K562 (cell line): ENCODE measurements around the gene RANBP3. TPM values are rescaled to one million over a fixed set of nuclear protein-coding genes. Genes with fewer than 3 reads are reported as not detected.

Experiments
- ATF3 ChIP-seq, 2 experiments: fragments of 450-650 bp in 1 of 2; sonication (generic) in 1 of 2; formaldehyde crosslinking in 1 of 2; IDR thresholded peaks in 1 of 2; conservative IDR thresholded peaks in 1 of 2; 2 replicates each; pipeline versions ENCODE4 v1.6.1 to v1.8.1; 2016 to 2023; ENCODE audit warnings: mild to moderate bottlenecking in 2 of 2, moderate library complexity in 2 of 2, inconsistent platforms in 1 of 2, missing genetic modification reagents in 1 of 2
- ATF4 ChIP-seq: fragments of 450-650 bp; formaldehyde crosslinking; IDR thresholded peaks from 2 replicates; pipeline ENCODE4 v1.4.0; 2022; ENCODE audit warnings: mild to moderate bottlenecking, moderate library complexity
- CBX8 ChIP-seq: fragments of 200-600 bp; sonication (generic); IDR thresholded peaks from 2 replicates; pipeline ENCODE4 v1.6.1; 2012; ENCODE audit warnings: borderline replicate concordance, mixed run types, low read depth, mild to moderate bottlenecking, moderate library complexity, mixed read lengths, low read length, control low read depth, inconsistent platforms; ENCODE audit not compliant: poor library complexity, severe bottlenecking; ENCODE audit errors: extremely low read depth
- CEBPB ChIP-seq: fragments of 450-650 bp; IDR thresholded peaks from 2 replicates; pipeline ENCODE4 v1.6.1; 2016; ENCODE audit warnings: missing genetic modification characterization, missing compliant biosample characterization
- CSDE1 ChIP-seq, 2 experiments: fragments of 450-650 bp; IDR thresholded peaks; 2 replicates each; pipeline ENCODE4 v1.6.1; 2016; ENCODE audit warnings: mild to moderate bottlenecking in 1 of 2
- MGA ChIP-seq: fragments of 450-650 bp; IDR thresholded peaks from 2 replicates; pipeline ENCODE4 v1.6.1; 2016; ENCODE audit warnings: mild to moderate bottlenecking, moderate library complexity
- NCOA1 ChIP-seq: fragments of 450-650 bp; IDR thresholded peaks from 2 replicates; pipeline ENCODE4 v1.6.1; 2016; ENCODE audit warnings: low read depth
- SPI1 ChIP-seq: IDR thresholded peaks from 2 replicates; pipeline ENCODE4 v1.6.1; 2011; ENCODE audit warnings: low read depth, low read length, control low read depth, borderline replicate concordance
- ZBTB9 ChIP-seq: fragments of 450-650 bp; formaldehyde crosslinking; IDR thresholded peaks from 2 replicates; pipeline ENCODE4 v1.4.0; 2020; ENCODE audit warnings: mild to moderate bottlenecking, moderate library complexity
- polyA plus RNA-seq, 8 experiments: library from polyadenylated mRNA; depleted of rRNA in 4 of 8; stranded (reverse) in 5 of 8; unstranded in 3 of 8; fragments of >200 nt; fragmentation: Nextera tagmentation in 2 of 8; fragmentation: Illumina TruSeq in 1 of 8; extraction: Ambion mirVana in 2 of 8; extraction: Trizol in 1 of 8; gene quantifications; 2 replicates each; pipeline versions ENCODE4 v1.2.1 to v1.2.3, GENCODE V29; 2011 to 2014; ENCODE audit warnings: inconsistent platforms in 1 of 8, missing spikeins in 1 of 8
- total RNA-seq, 7 experiments: library from RNA; depleted of rRNA in 6 of 7; stranded (reverse); fragments of >200 nt in 6 of 7; fragmentation: Illumina TruSeq in 2 of 7; extraction: Trizol in 2 of 7; gene quantifications; 2 replicates each; pipeline versions ENCODE4 v1.2.1 to v1.2.3, GENCODE V29; 2011 to 2021; ENCODE audit warnings: low replicate concordance in 1 of 7
- TF ChIP-seq, protein P1 (sequence below): fragments of 450-650 bp; formaldehyde crosslinking; conservative IDR thresholded peaks from 2 replicates; pipeline ENCODE4 v1.4.0; 2022; ENCODE audit warnings: mild to moderate bottlenecking, missing genetic modification characterization

Gene RANBP3
- total and polyA plus RNA-seq, 9 of the 15 experiments (the other 6 are each of a cell fraction or from before 2014, with no cell fraction given): 0.90 to 95.1 (median 63.2) TPM

GRCh38 chr19:5953030-5953589, 24.8 kb downstream of the RANBP3 start (continued):
- peak; percentile 54; the same call in 1 of the 2 replicates for TF ChIP-seq ZBTB9 (CRISPR knock-in tag)
- TF ChIP-seq, protein P1, sequence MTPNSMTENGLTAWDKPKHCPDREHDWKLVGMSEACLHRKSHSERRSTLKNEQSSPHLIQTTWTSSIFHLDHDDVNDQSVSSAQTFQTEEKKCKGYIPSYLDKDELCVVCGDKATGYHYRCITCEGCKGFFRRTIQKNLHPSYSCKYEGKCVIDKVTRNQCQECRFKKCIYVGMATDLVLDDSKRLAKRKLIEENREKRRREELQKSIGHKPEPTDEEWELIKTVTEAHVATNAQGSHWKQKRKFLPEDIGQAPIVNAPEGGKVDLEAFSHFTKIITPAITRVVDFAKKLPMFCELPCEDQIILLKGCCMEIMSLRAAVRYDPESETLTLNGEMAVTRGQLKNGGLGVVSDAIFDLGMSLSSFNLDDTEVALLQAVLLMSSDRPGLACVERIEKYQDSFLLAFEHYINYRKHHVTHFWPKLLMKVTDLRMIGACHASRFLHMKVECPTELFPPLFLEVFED: 0 out of 2 replicates have a peak, but pooled peaks have one; percentile 25
- TF ChIP-seq SPI1: peak; percentile 55; the same call in 1 of the 2 replicates
- TF ChIP-seq ATF4 (CRISPR knock-in tag): 0 out of 2 replicates have a peak, but pooled peaks have one; percentile 31
- no peak for TF ChIP-seq CSDE1 (IDR thresholded peaks at IDR 0.05)
- peak; percentile 66 for TF ChIP-seq MGA
- TF ChIP-seq CEBPB: peak; percentile 60
- no peak for TF ChIP-seq NCOA1
- TF ChIP-seq CBX8: no peak
- peak; percentile 91 for TF ChIP-seq ATF3 (IDR thresholded peaks at IDR 0.05)
- no peak for TF ChIP-seq ATF3 (CRISPR knock-in tag; conservative IDR thresholded peaks at IDR 0.05)
